ENCODE results near the gene DNHD1. TPM values are rescaled to one million over a fixed set of nuclear protein-coding genes. Genes with fewer than 3 reads are reported as not detected.

The DNHD1 gene
- total and polyA plus RNA-seq, 2 of the 4 experiments (the other 2 are of a cell fraction): 1.8 to 3.6 TPM

DNA sequence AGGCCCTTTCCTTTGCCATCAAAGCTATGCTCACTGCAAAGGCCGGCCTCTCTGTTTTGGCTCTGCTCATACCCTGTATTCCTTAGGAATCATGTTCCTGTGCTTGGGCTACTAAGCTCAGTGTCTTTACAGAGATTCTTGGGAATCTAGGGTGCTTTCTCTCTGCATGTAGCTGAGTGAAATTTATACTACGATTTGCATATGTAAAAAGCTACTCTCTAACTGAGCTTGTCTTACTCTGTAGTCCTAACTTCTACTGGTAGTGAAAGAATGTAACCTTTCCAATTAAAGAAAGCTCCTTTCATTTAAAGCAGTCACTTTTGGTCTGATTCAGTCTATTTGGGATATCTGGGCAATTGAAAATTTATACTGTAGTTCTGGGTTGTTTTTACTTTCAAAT, 32.2 kb downstream of the DNHD1 start:
- Histone ChIP-seq H3K79me1 (ENCODE audit: low read depth in 1 of 2, low read length in 2 of 2) (no peaks in the 10 kb centered on the region; a peak in 1 of 4 replicates), H4K5ac (ENCODE audit: low read depth, low read length) (no peak overlapping the region), H3K18ac (ENCODE audit: low read depth, low read length) (no peak overlapping the region), H2AK5ac (ENCODE audit: low read depth, low read length) (no peak overlapping the region), H4K20me1 (ENCODE audit: insufficient read depth, low read length) (peaks cover 2% of the 10 kb centered on the region; the same call in 1 of the 2 replicates), H3K4me2 (ENCODE audit: low read depth, low read length) (no peak overlapping the region), H2BK5ac (ENCODE audit: low read depth, low read length, poor library complexity, severe bottlenecking) (no peak overlapping the region), H4K91ac (ENCODE audit: insufficient read depth, low read depth, low read length) (no peak overlapping the region), H2AK9ac (replicated peaks; ENCODE audit: low read depth, low read length, poor library complexity) (no peak overlapping the region), H3K27me3 (ENCODE audit: control insufficient read depth, insufficient read depth, low read length) (no peaks in the 10 kb centered on the region), H2BK15ac (ENCODE audit: low read depth, low read length) (no peak overlapping the region), H2AFZ (replicated peaks; ENCODE audit: low read length, poor library complexity) (no peak overlapping the region), H3K56ac (ENCODE audit: extremely low read depth, insufficient read depth, low read length) (no peak overlapping the region), H3K23ac (ENCODE audit: low read depth, low read length) (no peak overlapping the region), H2BK120ac (ENCODE audit: low read depth, low read length) (no peak overlapping the region), H2BK20ac (ENCODE audit: low read depth, low read length) (no peak overlapping the region), H3K27ac (ENCODE audit: insufficient read depth, low read length) (no peak overlapping the region), H3K4ac (ENCODE audit: low read depth, low read length) (no peak overlapping the region), H3K9me1 (ENCODE audit: insufficient read depth, low read length) (no peaks in the 10 kb centered on the region), H3K9ac (ENCODE audit: low read depth, low read length) (no peak overlapping the region), H3K4me3 (ENCODE audit: insufficient read depth, low read depth, low read length) (no peak overlapping the region), H3K4me1 (ENCODE audit: control insufficient read depth, insufficient read depth, low read length) (no peaks in the 10 kb centered on the region), H4K8ac (ENCODE audit: low read depth in 2 of 2, low read length in 2 of 2) (no peak overlapping the region), H3K9me3 (ENCODE audit: control insufficient read depth, insufficient read depth, low read length) (no peaks in the 10 kb centered on the region), H3K36me3 (ENCODE audit: control insufficient read depth, insufficient read depth, low read length) (peaks cover 6% of the 10 kb centered on the region; the same call in 1 of the 2 replicates), H3K14ac (replicated peaks; ENCODE audit: low read depth, low read length) (no peak overlapping the region)
- POLR2A ChIA-PET (ENCODE audit: unreplicated experiment): no interaction called here
- no CpG with 5 or more reads among the region's 2 CpGs for WGBS, 2 experiments (ENCODE audit: extremely low coverage in 2 of 2, insufficient read length in 1 of 2)
- BruUV-seq (replicated peaks): no TSS peak
- CTCF ChIA-PET: interaction anchor here (1.1 kb wide), 1 partner anchor 177 kb away, joined by 4 read pairs; no protein-coding TSS in a partner anchor
- intact Hi-C loops (cut with micrococcal nuclease): no loop called here
- dilution Hi-C loops (cut with HindIII; ENCODE audit: low sequenced_read_pairs, unreplicated experiment): no loop called here
- DNase-seq (no peak), ATAC-seq (ENCODE audit: low read depth) (no peak)
- TF ChIP-seq FOS (IDR thresholded peaks at IDR 0.05; ENCODE audit: low read depth, low read length): no peak
- TF ChIP-seq BHLHE40 (IDR thresholded peaks at IDR 0.05; ENCODE audit: low read depth, low read length): no peak
- TF ChIP-seq, protein P1, sequence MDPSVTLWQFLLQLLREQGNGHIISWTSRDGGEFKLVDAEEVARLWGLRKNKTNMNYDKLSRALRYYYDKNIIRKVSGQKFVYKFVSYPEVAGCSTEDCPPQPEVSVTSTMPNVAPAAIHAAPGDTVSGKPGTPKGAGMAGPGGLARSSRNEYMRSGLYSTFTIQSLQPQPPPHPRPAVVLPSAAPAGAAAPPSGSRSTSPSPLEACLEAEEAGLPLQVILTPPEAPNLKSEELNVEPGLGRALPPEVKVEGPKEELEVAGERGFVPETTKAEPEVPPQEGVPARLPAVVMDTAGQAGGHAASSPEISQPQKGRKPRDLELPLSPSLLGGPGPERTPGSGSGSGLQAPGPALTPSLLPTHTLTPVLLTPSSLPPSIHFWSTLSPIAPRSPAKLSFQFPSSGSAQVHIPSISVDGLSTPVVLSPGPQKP (IDR thresholded peaks at IDR 0.05; ENCODE audit: borderline replicate concordance, low read depth, low read length): no peak
- no peak for TF ChIP-seq SMC3 (IDR thresholded peaks at IDR 0.05; ENCODE audit: low read depth, low read length)
- TF ChIP-seq CTCF (conservative IDR thresholded peaks at IDR 0.05; ENCODE audit: low read depth, low read length): no peak
- TF ChIP-seq RAD21 (IDR thresholded peaks at IDR 0.05; ENCODE audit: low read length): no peak
- no peak for TF ChIP-seq CEBPB (IDR thresholded peaks at IDR 0.05; ENCODE audit: low read depth, low read length)
- no peak for TF ChIP-seq USF2 (IDR thresholded peaks at IDR 0.05; ENCODE audit: low read depth, low read length)
- in situ Hi-C loops (cut with MboI; ENCODE audit: low sequenced_read_pairs): no loop called here
